ENCODE measurements around the gene STARD5.
"Not testable (repeated sequence)": the region's sequence is repeated elsewhere in the genome, so short reads cannot be mapped to it uniquely, and the experiment has no call there.

STARD5 gene

GRCh38 chr15:81337241-81337640 is 13.3 kb upstream of the STARD5 start:
- no peak for DNase-seq

- no peak for DNase-seq
Observed at GRCh38 chr15:81336568-81336967, 12.6 kb upstream of the STARD5 start.

- DNase-seq: no peak
Observed at GRCh38 chr15:81335631-81336030, 11.7 kb upstream of the STARD5 start.

GRCh38 chr15:81334768-81335435 is 11.0 kb upstream of the STARD5 start:
- DNase-seq: no peak

GRCh38 chr15:81333363-81333762 is 9.4 kb upstream of the STARD5 start:
- DNase-seq: no peak

GRCh38 chr15:81332326-81332725 is 8.4 kb upstream of the STARD5 start:
- DNase-seq: no peak

- no peak for DNase-seq
Observed at GRCh38 chr15:81331600-81331999, 7.7 kb upstream of the STARD5 start.

- DNase-seq: not testable (repeated sequence)
Observed at GRCh38 chr15:81331141-81331540, 7.2 kb upstream of the STARD5 start.

- DNase-seq: no peak
Observed at GRCh38 chr15:81330366-81331090, 6.6 kb upstream of the STARD5 start.

- no peak for DNase-seq
Observed at GRCh38 chr15:81329446-81329845, 5.5 kb upstream of the STARD5 start.

- no peak for DNase-seq
Observed at GRCh38 chr15:81327516-81327915, 3.6 kb upstream of the STARD5 start.

- DNase-seq: no peak
Observed at GRCh38 chr15:81326466-81327212, 2.7 kb upstream of the STARD5 start.

- no peak for DNase-seq
Observed at GRCh38 chr15:81323559-81323943, 390 bp downstream of the STARD5 start.

- DNase-seq: no peak
Observed at GRCh38 chr15:81322676-81323253, 1.2 kb downstream of the STARD5 start.

- DNase-seq: no peak
Observed at GRCh38 chr15:81321667-81322066, 2.3 kb downstream of the STARD5 start.

- DNase-seq: no peak
Observed at GRCh38 chr15:81317642-81318017, 6.3 kb downstream of the STARD5 start.

- no peak for DNase-seq
Observed at GRCh38 chr15:81316267-81316666, 7.7 kb downstream of the STARD5 start.

- DNase-seq: no peak
Observed at GRCh38 chr15:81315452-81316175, 8.3 kb downstream of the STARD5 start.

GRCh38 chr15:81314378-81314777 is 9.6 kb downstream of the STARD5 start:
- DNase-seq: no peak

GRCh38 chr15:81313686-81314085 is 10.3 kb downstream of the STARD5 start:
- no peak for DNase-seq

- DNase-seq: no peak
Observed at GRCh38 chr15:81312790-81313543, 11.0 kb downstream of the STARD5 start.
